Adrenal gland (tissue), 5 donors: ENCODE results near the gene NAA20.

Experiments used
- CTCF ChIP-seq, 6 experiments: fragments of 450-650 bp in 4 of 6; fragments of 200-600 bp in 2 of 6; sonication (generic) in 1 of 6; IDR thresholded peaks; 1 replicate in 5 of 6; 2 replicates in 1 of 6; pipeline versions ENCODE4 v1.5.1 to v1.8.0; 2016 to 2021; ENCODE audit warnings: antibody characterized with exemption in 6 of 6, mild to moderate bottlenecking in 2 of 6, moderate library complexity in 1 of 6
- POLR2A ChIP-seq, 2 donors: fragments of 450-650 bp; IDR thresholded peaks; one replicate each; pipeline ENCODE4 v1.6.1; 2017; ENCODE audit warnings: antibody characterized with exemption in 2 of 2, mild to moderate bottlenecking in 2 of 2, moderate library complexity in 1 of 2
- donor health status: DM: no; HTN: no; CAD: no.

DNA sequence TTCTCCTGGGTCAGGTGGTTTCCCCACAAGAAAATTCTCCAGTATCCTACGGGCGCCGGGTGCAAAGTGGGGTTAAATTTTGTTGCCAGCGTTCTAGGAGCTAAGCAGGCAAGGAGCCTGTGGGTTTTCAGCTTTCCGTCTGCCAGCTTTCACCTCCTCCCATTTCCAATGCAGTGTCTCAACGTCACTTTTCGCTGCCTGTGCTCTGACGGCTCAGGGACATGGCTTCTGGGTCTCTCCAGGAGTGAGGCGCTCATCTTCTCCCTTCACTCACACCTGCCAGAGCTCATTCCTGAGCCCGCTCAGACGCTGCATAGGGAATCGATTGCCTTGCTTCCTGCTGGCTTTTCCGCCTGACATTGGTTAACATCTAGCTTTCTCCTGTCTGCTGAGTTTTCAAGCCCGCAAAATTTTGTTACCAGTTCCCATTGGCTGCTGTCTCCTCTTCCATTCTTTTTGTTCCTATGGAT, 7.3 kb upstream of the NAA20 start:
- no peak for TF ChIP-seq CTCF (IDR thresholded peaks at IDR 0.05)
- no peak for TF ChIP-seq POLR2A (IDR thresholded peaks at IDR 0.05)
